ENCODE data around the gene SAA1.

GRCh38 chr11:18253233-18253632, 12.8 kb upstream of the SAA1 start:
- TF ChIP-seq CTCF (optimal IDR thresholded peaks at IDR 0.05 in 1 of 3, IDR thresholded peaks at IDR 0.05 in 1 of 3, conservative IDR thresholded peaks at IDR 0.05 in 1 of 3; ENCODE audit: extremely low read depth in 1 of 3, insufficient read depth in 2 of 3, low read length in 3 of 3) = peak in 1 of 3 experiments; percentile 34
- TF ChIP-seq EZH2 (IDR thresholded peaks at IDR 0.05; ENCODE audit: low read length) = no peak

Data from keratinocyte (primary cell).